Hippocampal formation (tissue), 2 donors: ENCODE measurements around the gene PIP5K1C.

Source experiments
- DNase-seq, 2 donors: peaks; one replicate each; lab custom pipeline; 2025; lab: John Stamatoyannopoulos, UW

PIP5K1C gene

DNA sequence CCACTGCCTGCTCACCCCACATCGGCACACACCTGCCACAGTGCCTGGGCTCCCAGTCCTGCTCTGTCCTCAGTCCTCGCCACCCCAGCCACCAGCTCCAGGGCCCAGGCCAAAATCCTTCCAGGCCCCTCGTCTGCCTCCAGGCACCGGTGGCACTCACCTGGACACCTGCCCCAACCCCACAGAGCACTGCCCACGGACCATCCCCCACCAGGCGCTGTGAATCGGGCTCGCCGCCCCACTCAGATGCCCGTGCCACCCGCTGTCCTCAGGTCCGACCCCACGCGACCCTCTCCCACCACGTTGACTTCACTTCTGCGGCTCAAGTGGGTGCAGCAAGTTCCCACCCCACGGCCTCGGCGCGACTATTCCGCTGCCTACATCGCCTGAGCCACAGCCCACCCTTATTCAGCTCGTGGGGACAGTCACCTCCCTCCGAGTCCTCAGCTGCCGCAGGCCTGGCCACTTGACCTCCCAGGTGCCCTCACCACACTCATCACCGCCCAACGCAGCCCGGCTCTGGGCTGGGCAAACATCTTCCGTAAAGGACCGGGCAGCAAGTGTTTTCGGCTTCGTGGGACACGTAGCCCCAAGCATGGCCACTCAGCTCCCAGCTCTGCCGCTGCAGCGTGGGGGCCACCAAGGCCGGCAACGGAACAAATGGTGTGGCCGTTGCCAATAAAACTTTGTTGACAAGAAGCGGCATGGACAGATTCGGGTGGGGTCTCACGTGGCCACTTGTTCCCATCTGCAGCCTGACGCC is 5.7 kb downstream of the PIP5K1C start:
- no peak for DNase-seq

DNA sequence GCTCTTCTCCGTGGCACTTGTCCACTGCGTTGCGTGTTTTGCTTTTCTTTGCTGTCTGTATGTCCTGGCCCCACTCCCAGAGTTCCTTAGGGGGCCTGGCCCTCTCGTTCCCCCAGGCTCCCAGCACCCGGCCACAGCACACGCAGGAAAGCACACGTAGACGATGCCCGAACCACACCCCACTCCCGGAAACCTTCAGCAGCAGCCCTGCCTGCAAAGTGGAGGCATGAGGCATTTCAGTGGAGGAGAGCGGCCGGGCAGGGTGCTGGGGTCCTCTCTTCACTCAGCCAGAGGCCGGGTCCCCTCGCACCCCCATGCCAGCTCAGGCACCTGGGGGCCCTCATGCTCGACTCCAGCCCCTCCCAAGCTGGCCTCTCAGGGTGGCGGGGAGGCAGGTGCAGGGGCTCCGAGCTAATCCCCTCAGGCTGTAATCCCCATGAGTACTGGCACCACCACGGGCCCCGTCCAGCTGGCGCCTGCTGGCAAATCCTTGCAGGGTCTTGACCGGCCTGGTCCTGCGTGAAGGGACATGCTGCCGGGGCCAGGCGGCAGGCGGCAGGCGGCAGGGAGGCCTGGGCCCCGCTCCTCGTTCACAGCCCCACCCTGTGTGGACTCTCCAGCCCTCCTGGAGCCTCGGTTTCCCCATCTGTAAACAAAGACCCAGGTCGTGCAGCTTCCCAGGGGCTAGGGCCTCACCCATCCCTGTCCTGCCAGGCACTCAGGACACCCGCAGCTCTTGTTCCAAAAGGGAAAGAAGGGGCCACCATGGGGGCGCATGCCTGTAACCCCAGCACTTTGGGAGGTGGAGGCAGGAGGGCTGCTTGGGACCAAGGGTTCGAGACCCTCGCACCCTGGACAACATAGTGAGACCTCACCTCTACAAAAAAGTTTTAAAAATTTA is 7.0 kb downstream of the PIP5K1C start:
- DNase-seq = no peak

DNA sequence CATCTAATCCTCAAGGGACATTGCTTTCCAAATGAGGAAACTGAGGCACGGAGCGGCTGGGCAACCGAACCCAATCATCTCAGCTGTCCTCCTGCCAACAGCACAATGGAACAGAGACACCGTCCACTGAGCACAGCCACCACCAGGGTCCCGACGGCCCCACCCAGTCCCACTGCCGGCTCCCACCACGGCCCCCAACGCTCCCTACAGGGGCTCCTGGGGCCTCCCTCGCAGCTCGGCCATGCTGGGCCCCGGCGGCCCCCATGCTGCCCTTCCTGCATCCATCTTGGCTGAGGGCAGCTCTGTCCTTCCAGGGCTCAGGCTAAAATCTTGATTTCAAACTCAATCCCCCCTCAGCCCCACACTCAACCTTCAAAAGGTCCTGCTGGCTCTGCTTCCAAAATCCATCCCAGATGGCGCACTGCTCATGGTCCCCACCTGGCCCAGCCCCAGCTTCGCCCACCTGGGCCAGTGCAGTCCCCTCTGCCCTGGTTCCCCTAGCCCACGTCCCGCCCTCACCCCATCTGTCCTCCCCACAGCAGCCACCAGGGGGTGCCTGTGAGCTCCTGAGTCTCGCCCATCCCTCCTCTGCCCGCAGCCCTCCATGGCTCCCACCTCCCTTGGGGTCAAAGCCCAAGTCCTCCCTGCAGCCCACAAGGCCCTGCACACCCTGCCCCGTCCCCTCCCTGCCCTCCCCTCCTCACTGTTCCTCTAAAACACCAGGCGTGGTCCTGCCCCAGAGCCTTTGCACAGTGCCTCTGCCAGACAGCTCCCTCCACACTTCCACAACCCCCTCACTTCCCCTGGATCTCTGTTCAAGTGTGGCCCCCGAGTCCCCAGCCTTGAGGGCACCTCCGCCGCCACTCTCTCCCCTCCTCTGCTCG is 7.9 kb downstream of the PIP5K1C start:
- no peak for DNase-seq

DNA sequence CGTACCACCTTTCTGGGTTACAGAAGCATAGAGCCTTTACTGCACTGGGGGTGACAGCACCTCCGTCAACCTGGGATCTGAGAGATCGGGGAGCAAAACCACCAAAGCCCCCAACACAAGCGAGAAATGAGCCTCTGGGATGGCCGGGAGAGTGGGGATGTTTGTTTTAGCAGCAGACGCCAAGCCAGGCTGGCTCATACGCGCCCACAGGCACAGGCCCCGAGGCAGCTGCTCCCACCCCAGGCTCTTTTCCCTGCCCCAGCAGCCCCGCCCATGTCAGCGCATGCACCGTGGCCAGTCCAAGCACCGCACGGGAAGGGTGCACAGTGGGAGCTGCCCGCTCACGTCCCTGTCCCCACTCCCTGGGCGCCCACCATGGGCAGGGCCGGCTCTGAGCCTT is 8.5 kb downstream of the PIP5K1C start:
- DNase-seq = no peak

DNA sequence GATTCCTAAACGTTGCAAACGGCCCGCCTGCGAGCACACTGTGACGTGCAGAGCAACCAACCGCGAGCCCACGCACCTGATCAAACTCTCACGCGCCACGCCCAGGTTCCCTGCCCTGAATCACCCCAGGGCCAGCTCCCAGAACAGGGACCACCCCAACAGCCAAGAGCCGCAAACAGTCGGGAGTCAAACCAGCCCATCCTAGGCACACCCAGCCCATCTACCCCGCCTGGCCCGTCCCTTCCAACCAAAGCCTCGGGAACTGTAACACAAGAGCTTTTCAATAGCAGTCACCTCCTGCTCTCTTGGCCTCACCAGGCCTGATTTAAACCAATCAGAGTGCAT is 8.9 kb downstream of the PIP5K1C start:
- no peak for DNase-seq

DNA sequence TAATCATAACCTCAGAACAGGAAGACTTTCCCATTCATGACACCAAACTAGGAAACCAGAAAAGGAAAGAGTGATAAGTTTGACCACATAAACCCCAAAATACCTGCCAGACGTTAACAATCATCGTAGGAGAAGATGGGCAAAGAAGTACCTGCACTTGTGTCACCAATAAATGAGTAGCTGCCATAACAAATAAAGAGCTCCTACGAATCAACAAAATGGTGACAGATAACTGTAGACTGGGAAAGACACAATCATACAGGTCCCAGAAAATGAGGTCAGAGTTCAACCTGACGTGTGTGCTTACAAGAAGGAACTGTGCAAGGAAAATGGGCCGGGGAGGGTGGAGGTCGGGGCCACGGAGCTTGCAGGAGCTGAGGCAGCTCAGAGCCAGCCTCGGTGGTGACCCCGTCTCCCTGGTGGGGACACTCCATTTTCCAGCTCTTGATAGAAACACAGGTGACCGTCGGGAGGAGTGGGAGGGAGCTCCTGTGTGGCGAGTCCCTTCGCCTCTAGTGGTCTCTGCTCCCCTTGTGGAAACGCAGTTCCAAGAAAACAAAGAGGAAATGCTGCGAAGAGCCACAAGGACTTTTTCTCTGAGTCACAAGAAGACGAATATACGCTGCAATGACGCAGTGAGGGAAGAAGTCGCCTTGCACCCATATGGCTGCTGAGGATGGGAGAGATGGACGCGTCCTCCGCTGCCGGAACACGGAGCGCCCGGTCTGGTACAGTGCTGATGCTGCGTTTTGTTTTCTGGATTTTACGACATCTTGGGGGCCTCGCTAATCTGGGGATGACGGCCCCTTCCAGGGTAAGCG is 9.5 kb downstream of the PIP5K1C start:
- no peak for DNase-seq

DNA sequence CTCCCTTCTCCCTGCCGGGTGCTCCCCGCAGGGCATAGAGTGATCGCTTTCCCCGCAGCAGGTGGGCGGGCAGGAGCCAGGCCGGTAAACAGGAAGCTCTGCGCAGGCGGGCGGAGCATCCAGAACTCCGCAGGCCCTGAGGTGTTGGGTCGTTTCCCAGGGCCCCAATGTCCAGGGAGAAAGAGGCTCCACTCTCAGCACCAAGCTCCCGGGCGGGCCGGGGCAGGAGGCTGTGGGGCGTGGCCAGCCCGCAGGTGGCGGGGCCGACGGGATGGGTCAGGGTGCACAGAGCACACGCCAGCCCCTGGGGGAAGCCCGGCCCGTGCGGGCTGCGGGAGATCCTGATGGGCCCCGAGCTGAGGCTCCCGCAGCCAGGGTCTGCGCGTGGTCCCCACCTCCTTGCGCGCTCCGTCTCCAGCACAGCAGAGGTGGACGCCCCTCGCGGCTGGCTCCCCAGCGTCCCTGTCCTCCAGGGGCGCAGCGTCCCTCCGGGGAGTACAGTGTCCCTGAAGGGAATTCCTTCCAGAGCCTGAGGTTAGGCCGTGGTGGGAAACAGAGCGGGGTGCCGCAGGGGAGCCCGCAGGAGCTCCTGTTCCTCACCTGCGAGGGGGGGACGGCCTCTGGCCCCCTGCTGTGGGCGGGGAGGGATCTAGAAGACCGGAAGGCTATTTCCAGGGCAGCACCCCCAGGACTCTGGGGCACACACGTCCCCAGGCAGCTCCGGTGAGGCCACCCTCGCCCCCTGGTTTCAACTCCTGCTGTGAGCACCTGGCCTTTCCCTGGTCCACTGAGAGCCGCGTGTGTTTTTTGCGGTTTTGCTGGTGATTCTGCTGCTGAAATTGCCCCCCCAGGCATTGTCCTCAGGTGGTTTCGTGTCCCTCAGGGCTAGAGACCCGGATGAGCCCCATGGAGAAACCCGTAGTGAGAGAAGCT is 12.2 kb downstream of the PIP5K1C start:
- no peak for DNase-seq

DNA sequence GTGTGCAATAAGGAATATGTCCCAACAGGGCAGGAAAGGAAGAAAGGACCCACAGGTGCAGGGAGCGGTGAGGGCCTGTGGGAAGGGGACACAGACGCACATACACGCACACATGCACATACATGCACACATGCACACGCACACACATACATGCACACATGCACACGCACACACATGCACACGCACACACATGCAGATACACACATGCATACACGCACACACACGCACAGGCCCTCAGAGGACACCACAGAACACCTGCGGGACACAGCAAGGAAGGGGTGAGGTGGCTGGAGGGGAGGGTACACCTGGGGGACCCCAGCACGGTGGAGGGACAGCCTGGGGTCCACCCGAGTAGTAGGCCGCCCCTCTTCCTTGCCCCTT is 12.9 kb downstream of the PIP5K1C start:
- DNase-seq = no peak

DNA sequence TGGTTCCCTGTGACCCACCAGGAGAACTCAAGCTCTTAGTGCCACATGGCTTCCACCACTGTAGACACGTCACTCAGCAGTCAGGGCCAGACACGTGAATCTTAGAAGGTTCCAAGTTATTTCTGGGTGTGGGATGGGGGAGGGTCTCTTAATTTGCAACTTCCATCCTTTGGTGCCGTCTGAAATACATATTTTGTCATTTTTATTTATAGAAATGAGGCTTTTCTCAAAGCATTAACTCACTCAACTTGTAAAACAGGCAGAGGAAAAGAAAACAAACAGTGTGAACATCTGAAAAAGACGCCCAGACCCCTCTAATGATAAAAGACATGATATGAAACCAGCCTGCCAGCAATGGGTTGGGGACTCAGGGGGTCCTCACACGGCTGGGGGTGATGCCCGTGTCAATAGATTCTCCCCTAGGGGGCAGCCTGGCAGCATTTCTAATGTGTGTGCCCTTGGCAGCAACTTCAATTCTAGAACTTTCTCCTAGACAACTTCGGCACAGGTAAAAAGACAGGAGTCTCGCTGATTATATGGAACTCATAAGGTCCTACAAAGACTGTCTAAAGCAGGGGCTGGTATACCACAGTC is 15.4 kb downstream of the PIP5K1C start:
- no peak for DNase-seq

DNA sequence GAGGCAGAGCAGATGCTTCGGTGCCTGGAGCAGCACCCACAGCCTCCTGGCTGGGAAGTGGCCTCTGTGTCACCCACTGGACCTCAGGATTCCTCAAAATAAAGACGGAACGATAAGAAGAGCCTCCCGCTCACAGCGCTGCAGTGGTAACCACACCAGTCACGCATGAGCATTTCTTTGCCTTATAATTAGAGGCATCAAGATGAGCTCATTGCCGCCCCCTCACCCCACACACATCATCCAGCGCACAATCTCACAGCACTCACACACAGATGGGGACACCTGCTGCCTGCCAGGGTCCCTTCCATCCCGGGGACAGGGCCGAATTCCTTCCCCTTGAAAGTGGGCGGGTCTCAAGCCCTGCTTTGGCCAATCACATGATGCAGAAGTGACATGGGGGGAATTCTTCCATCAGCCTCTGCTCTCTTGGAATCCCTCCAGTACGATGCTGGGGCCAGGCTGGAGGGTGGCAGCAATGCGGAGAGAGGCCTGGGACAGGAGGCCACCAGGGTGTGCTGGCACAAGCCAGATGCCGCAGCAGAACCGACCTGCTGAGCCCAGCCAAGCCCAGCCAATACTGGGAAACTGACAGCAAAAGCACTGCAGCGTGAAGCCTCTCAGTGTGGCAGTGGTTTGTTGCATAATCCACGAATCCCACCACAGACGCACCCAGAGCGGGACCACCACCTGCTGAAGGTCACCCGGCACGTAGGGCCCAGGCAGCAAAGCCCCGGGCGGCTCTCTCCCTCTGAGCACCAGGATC is 16.0 kb downstream of the PIP5K1C start:
- DNase-seq = no peak

DNA sequence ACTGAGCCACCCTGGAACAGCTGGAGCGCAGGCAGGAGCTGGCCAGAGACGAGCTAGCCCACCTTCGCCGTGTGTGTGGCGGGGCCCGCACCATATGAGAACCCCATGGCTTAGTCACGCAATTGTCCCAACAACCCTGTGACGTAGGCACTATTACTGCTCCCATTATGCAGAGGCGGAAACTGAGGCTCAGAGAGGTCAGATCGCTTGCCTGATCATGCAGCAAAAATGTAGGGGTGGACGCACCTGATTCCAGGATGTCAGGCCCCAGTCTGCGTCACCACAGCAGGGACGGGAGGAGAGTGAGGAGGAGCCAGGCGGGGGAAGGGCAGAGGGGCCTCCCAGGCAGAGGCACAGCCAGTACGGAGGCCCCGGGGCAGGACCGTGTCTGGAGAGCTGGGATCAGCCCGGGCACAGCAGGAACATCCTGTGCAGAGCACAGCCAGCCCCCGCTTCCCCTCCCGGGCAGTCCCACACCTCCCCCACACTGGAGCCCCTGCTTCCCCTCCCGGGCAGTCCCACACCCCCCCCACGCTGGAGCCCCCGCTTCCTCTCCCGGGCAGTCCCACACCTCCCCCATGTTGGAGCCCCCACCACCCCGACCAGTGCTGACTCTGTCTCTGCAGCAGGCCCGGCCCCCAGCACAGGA is 16.7 kb downstream of the PIP5K1C start:
- no peak for DNase-seq

DNA sequence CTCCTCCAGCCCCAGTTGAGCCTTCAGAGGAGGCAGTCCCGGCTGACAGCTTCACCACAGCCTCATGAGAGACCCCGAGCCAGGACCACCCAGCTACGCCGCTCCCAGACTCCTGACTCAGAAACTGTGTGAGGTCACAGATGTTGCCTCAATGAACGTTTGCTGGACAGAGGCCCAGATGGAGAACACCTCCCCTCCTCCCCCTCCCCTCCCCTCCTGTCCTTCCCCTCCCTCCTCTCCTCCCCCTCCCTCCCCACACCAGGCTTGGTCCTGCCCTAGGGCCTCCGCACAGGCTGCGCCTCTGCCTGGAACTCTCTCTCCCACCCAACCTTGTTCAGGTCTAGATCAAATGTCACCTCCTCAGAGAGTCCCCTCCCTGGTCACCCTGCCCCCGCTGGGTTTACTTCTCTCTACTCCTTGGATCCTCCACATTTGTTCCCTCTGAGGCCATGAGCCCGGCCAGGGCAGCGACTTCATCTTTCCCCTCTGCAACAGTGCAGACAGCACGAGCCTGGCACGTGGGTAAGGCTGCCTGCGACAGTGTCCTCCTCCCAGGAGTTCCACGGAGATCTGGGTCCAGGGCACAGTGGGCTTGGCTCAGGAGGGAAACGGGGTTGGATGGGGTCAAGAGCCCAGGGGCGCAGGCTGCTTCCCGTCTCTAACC is 17.4 kb downstream of the PIP5K1C start:
- no peak for DNase-seq

DNA sequence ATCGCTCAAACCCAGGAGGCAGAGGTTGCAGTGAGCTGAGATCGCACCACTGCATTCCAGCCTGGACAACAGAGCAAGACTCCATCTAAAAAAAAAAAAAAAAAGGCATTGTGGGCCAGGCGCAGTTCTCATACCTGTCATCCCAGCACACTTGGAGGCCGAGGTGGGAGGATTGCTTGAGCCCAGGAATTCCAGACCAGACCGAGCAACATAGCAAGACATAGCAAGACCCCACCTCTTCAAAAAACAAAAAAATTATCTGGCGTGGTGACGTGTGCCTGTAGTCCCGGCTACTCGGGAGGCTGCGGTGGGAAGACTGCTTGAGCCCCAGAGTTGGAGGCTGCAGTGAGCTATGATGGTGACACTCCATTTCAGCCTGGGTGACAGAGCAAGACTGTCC is 18.0 kb downstream of the PIP5K1C start:
- no peak for DNase-seq

DNA sequence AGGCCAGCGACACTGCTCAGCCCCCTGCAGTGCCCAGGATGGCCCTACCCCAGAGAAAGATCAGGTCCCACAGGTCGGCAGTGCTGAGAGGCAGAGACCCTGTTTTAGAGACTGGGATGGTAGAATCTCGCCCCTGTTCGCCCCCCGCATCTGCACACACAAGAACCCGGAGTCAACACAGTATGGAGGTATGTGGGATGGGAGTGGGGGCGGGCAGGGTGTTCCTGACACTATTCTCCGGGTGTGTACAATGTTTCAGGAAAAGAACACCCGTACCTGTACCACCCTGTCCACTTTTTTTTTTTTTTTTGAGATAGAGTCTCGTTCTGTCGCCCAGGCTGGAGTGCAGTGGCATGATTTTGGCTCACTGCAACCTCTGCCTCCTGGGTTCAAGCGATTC is 19.3 kb downstream of the PIP5K1C start:
- no peak for DNase-seq

DNA sequence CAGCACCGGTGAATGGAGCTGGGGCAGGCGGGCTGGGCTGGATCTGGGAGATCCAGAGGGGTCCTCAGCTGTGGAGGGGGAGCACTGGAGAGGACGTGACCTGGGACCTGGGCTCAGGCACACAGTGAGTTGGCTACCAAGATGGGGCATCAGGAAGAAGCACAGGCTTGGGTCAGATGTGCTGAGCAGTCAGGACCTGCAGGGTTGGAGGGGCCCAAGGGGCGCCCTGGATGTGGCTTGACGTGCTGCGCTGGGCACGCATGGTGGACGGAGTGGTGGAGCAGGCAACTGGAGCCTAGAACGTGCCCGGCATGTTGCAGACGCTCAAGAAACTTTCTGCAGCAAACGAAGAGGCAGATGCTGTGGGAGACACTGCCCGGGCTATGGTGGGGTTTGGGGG is 20.7 kb downstream of the PIP5K1C start:
- DNase-seq = no peak

DNA sequence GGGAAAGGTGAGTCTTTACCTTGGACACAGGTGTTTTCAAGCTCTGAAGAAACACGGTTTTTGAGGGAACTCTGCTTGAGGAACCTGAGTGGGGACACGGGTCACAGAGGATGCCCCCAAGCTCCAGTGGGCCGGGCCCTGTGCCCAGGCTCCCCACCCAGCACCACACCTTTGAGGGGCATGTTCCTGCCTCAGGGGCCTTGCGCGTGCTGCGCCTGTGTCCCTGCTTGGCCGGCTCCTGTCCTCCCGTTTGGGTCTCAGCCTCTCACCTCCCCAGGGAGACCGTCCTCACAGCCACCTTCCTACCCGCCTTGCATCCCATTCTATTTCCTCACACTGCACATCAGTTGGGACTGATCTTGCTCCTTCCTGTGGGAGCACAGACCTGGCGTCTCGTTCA is 21.1 kb downstream of the PIP5K1C start:
- DNase-seq = no peak

DNA sequence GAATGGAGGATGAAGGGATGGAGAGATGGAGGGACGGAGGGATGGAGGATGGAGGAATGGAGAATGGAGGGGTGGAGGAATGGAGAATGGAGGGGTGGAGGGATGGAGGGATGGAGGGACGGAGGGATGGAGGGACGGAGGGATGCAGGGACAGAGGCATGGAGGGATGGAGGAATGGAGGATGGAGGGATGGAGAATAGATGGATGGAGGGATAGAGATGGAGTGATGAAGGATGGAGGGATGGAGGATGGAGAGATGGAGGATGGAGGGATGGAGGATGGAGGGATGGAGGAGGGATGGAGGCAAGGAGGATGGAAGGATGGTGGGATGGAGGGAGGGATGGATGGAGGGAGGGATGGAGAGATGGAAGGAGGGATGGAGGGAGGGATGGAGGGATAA is 22.1 kb downstream of the PIP5K1C start:
- no peak for DNase-seq
